Stimulated activated naive B cell treated with anti-CD40 and anti-IgM and Interleukin-4, amounts not matched to agents 10 μg/mL and 1 μg/mL and 100 μg/mL, for 72 hours (primary cell): ENCODE results near the gene CXXC5.
A peak's percentile ranks its signal among the peaks of the same experiment; 100 is the strongest.

Source experiments
- ATAC-seq, 2 donors: fragments of 150-1000 bp; cut with Tn5 transposase; replicated peaks; 2 replicates each; pipeline ENCODE4 v1.10.0; 2021; ENCODE audit warnings: moderate library complexity in 1 of 2
- DNase-seq: peaks from one replicate; pipeline ENCODE4 v3.0.0; 2021
- H3K27ac Mint-ChIP-seq: one replicate; pipeline ENCODE4 v1.8.0; 2022; ENCODE audit warnings: mild to moderate bottlenecking, mixed read lengths
- H3K27me3 Mint-ChIP-seq, 2 donors: one replicate each; pipeline ENCODE4 v1.8.0; 2022; ENCODE audit warnings: mixed read lengths in 2 of 2
- H3K36me3 Mint-ChIP-seq, 2 donors: one replicate each; pipeline ENCODE4 v1.8.0; 2022; ENCODE audit warnings: mixed read lengths in 2 of 2, mild to moderate bottlenecking in 1 of 2
- H3K4me1 Mint-ChIP-seq, 2 donors: one replicate each; pipeline ENCODE4 v1.8.0; 2022; ENCODE audit warnings: mixed read lengths in 2 of 2, mild to moderate bottlenecking in 1 of 2
- H3K4me3 Mint-ChIP-seq, 2 donors: one replicate each; pipeline ENCODE4 v1.8.0; 2022; ENCODE audit warnings: mild to moderate bottlenecking in 2 of 2, mixed read lengths in 2 of 2, moderate library complexity in 1 of 2
- H3K9me3 Mint-ChIP-seq, 2 donors: one replicate each; pipeline ENCODE4 v1.8.0; 2022; ENCODE audit warnings: mixed read lengths in 2 of 2, mild to moderate bottlenecking in 1 of 2

Gene CXXC5

GRCh38 chr5:139634541-139634940 is 13.6 kb upstream of the CXXC5 start:
- Mint-ChIP-seq H3K27me3 (no peaks in the 10 kb centered on the region), H3K4me3 (peak overlapping the region in 1 of 2 donors; percentile 21), H3K4me1 (peaks cover 52 to 71% of the 10 kb centered on the region in 2 donors), H3K9me3 (no peaks in the 10 kb centered on the region), H3K27ac (peak overlapping the region; percentile 99), H3K36me3 (peaks cover 6 to 25% of the 10 kb centered on the region in 2 donors)
- ATAC-seq: no peak
- DNase-seq: no peak

DNA sequence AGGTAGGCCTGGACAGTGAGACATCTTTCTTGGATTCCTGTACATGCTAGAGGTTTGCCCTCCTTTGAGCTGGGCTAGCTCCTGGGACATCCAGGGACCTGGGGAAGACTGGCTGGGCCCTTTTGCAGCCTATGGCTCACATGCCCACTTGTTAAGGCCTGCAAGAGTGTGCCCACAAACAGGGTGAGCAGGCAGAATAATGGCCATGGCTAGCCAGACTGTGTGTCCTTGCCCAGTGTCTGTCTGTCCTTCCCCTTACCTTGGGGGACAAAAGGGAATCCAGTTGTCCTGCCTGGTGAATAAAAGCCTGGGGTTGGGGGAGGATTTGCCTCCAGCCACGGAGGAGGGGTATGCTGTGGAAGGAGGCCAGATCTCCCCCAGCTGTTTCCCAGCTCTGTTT is 13.0 kb upstream of the CXXC5 start:
- H3K36me3 Mint-ChIP-seq: peaks cover 6 to 27% of the 10 kb centered on the region in 2 donors
- H3K4me3 Mint-ChIP-seq: peak overlapping the region; percentile 77 to 81
- no peak for ATAC-seq
- no peaks in the 10 kb centered on the region for H3K9me3 Mint-ChIP-seq
- peak overlapping the region; percentile 99 for H3K27ac Mint-ChIP-seq
- peaks cover 58 to 77% of the 10 kb centered on the region in 2 donors for H3K4me1 Mint-ChIP-seq
- DNase-seq: no peak
- H3K27me3 Mint-ChIP-seq: no peaks in the 10 kb centered on the region

DNA sequence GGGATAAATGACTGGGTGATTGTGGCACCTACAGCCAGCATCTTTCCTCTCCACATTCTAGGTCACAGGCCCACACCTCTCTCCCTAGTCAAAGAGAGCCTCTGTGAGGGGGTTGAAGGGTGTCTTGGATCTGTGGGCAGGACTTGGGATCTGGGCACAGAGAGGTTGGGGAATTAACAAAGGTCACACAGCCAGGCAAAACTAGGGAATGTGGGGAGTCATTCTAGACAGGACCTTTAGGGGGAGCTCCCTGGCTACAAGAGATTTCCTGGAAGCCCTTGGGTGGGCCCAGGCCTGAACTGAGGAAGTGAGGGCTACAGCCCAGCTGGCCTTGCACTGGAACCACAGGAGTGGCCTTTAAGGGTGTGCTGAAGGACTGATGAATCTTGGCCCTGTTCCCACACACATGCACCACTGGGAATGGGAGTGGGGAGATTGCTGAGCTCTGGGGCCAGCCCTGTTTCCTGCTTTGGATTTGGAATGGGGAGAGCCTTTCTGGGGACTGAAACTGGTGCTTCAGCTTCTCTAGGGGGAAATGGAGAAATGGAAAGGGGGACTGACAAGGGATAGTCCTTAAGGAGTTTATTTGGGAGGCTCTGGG is 12.4 kb upstream of the CXXC5 start:
- no peak for DNase-seq
- H3K27me3 Mint-ChIP-seq: no peaks in the 10 kb centered on the region
- H3K9me3 Mint-ChIP-seq: no peaks in the 10 kb centered on the region
- peak; percentile 8 to 13 for ATAC-seq
- H3K27ac Mint-ChIP-seq: peak overlapping the region; percentile 99
- H3K4me1 Mint-ChIP-seq: peaks cover 61 to 83% of the 10 kb centered on the region in 2 donors
- H3K4me3 Mint-ChIP-seq: peak overlapping the region; percentile 77 to 81
- peaks cover 6 to 27% of the 10 kb centered on the region in 2 donors for H3K36me3 Mint-ChIP-seq

- ATAC-seq (peak; percentile 85), DNase-seq (peak; percentile 93)
- Mint-ChIP-seq H3K27ac (peak overlapping the region; percentile 99), H3K4me1 (peaks cover 61 to 89% of the 10 kb centered on the region in 2 donors), H3K27me3 (no peaks in the 10 kb centered on the region), H3K36me3 (peaks cover 6 to 27% of the 10 kb centered on the region in 2 donors), H3K9me3 (no peaks in the 10 kb centered on the region), H3K4me3 (peak overlapping the region; percentile 77 to 81)
These were observed 11.8 kb upstream of the CXXC5 start for GRCh38 chr5:139636207-139636792.

- DNase-seq (no peak), ATAC-seq (peak; percentile 39 to 42)
- H3K36me3 Mint-ChIP-seq: peaks cover 6 to 32% of the 10 kb centered on the region in 2 donors
- H3K27me3 Mint-ChIP-seq: no peaks in the 10 kb centered on the region
- H3K27ac Mint-ChIP-seq: peak overlapping the region; percentile 99
- H3K4me1 Mint-ChIP-seq: peaks cover 64 to 95% of the 10 kb centered on the region in 2 donors
- peak overlapping the region; percentile 77 to 81 for H3K4me3 Mint-ChIP-seq
- H3K9me3 Mint-ChIP-seq: no peaks in the 10 kb centered on the region
These were observed 11.2 kb upstream of the CXXC5 start for GRCh38 chr5:139636975-139637408.

- H3K27ac Mint-ChIP-seq: peak overlapping the region; percentile 99
- H3K4me3 Mint-ChIP-seq: peak overlapping the region; percentile 81 to 82
These were observed 10.6 kb upstream of the CXXC5 start for GRCh38 chr5:139637438-139638089.

GRCh38 chr5:139638090-139638735 is 9.9 kb upstream of the CXXC5 start:
- H3K9me3 Mint-ChIP-seq: no peaks in the 10 kb centered on the region
- H3K27ac Mint-ChIP-seq: peak overlapping the region; percentile 94
- peaks cover 66 to 100% of the 10 kb centered on the region in 2 donors for H3K4me1 Mint-ChIP-seq
- peak overlapping the region; percentile 81 to 82 for H3K4me3 Mint-ChIP-seq
- H3K36me3 Mint-ChIP-seq: peaks cover 6 to 30% of the 10 kb centered on the region in 2 donors
- no peaks in the 10 kb centered on the region for H3K27me3 Mint-ChIP-seq
- ATAC-seq: peak; percentile 7 to 15
- DNase-seq: no peak

More at GRCh38 chr5:139637438-139638089, 10.6 kb upstream of the CXXC5 start:
- DNase-seq (peak; percentile 64), ATAC-seq (peak; percentile 24)
- Mint-ChIP-seq H3K4me1 (peaks cover 65 to 97% of the 10 kb centered on the region in 2 donors), H3K27me3 (no peaks in the 10 kb centered on the region), H3K36me3 (peaks cover 6 to 32% of the 10 kb centered on the region in 2 donors), H3K9me3 (no peaks in the 10 kb centered on the region)

DNA sequence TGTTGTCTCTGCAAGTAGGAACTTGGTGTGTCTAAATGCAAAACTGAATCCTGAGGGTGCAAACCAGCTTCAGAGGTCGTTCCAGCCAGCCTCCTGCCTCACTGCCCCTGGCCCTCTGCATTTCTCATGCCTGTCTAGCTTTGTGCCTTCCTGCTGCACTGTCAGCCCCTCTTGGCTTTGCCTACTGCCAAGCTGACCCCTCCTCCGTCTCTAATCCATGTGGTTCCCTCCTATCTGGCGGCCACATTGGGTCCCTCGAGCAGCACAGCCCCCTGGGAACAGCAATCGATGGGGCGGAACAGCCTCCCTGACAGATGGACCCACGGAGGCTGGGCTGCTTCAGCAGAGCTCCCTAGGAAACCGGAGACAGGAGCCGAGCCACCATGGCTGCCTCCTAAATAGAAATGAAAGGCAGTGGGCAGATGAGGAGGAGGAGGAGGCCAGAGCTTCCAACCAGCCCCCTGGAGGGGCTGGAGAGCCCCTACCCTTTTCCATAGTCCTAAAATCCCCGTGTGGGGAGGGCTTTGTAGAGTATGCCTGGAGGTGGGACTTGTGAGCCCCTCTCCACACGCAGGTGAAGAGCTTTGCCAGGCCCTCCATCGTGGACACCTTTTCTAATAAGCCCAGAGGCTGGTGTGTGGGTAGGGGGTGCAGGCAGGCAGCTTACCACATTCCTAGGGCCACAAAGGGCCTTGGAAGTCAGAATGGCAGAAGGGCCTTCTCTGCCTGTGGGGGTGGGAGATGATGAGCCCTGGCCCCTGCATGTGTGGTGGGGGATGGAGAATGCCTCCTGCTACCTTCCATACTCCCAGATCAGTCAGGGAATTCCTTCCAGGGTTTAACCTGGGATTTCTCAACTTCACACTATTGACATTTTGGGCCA is 9.2 kb upstream of the CXXC5 start:
- DNase-seq: no peak
- H3K4me3 Mint-ChIP-seq: peak overlapping the region; percentile 81 to 82

GRCh38 chr5:139639619-139640380 is 8.3 kb upstream of the CXXC5 start:
- no peak for DNase-seq
- Mint-ChIP-seq H3K4me1 (peaks cover 57 to 99% of the 10 kb centered on the region in 2 donors), H3K27ac (peak overlapping the region; percentile 65), H3K4me3 (no peak overlapping the region), H3K9me3 (no peaks in the 10 kb centered on the region), H3K36me3 (peaks cover 2 to 33% of the 10 kb centered on the region in 2 donors), H3K27me3 (no peaks in the 10 kb centered on the region)
- no peak for ATAC-seq

More for the DNA sequence above, 9.2 kb upstream of the CXXC5 start:
- Mint-ChIP-seq H3K36me3 (peaks cover 6 to 28% of the 10 kb centered on the region in 2 donors), H3K9me3 (no peaks in the 10 kb centered on the region), H3K27me3 (no peaks in the 10 kb centered on the region), H3K27ac (peak overlapping the region; percentile 94), H3K4me1 (peaks cover 63 to 100% of the 10 kb centered on the region in 2 donors)
- no peak for ATAC-seq

- DNase-seq (no peak), ATAC-seq (no peak)
- H3K4me3 Mint-ChIP-seq: no peak overlapping the region
- no peaks in the 10 kb centered on the region for H3K27me3 Mint-ChIP-seq
- peak overlapping the region; percentile 65 for H3K27ac Mint-ChIP-seq
- no peaks in the 10 kb centered on the region for H3K9me3 Mint-ChIP-seq
- peaks cover 6 to 36% of the 10 kb centered on the region in 2 donors for H3K36me3 Mint-ChIP-seq
- H3K4me1 Mint-ChIP-seq: peaks cover 56 to 99% of the 10 kb centered on the region in 2 donors
These were observed 7.6 kb upstream of the CXXC5 start for GRCh38 chr5:139640421-139641115.

DNA sequence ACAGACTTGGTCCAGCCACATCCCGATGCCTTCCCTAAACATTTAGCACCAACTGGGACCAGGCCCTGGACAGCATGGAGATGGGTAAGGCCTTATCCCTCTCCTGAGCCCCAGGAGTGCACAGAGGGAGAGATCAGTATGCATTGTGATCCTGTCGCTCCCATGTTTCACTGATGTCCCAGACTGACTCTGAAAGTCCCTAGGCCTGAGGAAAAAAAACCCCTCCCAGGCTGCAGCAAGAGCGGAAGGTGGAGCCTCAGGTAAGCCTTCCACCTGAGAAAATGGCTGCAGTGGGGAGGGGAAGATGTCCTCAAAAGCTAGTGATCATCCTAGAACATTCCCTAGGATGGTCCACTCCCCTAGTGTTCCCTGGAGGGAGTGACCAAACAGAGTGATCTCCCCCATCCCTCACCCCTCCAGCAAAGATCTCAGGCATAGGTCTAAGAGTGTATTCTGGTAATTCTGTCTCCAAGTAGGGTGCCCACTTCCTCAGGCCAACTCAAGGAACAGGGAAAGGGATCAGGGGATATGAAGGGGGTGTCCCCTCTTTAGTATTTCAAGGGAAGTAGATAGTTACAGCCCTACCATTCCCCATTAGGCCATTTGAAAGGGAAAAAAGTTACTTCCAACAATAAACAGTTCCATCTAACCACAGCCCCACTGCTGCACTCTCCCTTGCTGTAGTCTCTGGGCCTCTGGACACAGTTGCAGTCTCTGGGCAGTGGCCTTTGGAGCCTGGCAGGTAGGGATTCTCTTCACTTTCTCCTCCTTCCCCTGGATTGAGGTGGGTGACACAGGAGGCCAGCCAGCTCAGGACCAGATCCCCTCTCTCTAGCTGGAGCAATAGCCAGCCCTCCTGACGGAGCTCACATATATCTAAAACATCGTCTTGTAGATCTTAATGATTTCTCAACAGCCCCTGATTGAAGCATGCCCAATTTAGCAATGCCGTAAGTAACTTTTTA is 6.8 kb upstream of the CXXC5 start:
- DNase-seq (no peak), ATAC-seq (no peak)
- H3K27me3 Mint-ChIP-seq: no peaks in the 10 kb centered on the region
- H3K9me3 Mint-ChIP-seq: no peaks in the 10 kb centered on the region
- H3K27ac Mint-ChIP-seq: peak overlapping the region; percentile 71
- peaks cover 6 to 40% of the 10 kb centered on the region in 2 donors for H3K36me3 Mint-ChIP-seq
- peaks cover 50 to 99% of the 10 kb centered on the region in 2 donors for H3K4me1 Mint-ChIP-seq
- no peak overlapping the region for H3K4me3 Mint-ChIP-seq

GRCh38 chr5:139642213-139642612 is 5.9 kb upstream of the CXXC5 start:
- Mint-ChIP-seq H3K4me1 (peaks cover 46 to 99% of the 10 kb centered on the region in 2 donors), H3K27ac (peak overlapping the region; percentile 71), H3K36me3 (peaks cover 7 to 38% of the 10 kb centered on the region in 2 donors), H3K9me3 (no peaks in the 10 kb centered on the region), H3K4me3 (no peak overlapping the region), H3K27me3 (no peaks in the 10 kb centered on the region)
- ATAC-seq (no peak), DNase-seq (no peak)
